Measurements from ENCODE around the gene MCM3AP.
"Not testable (repeated sequence)": the region's sequence is repeated elsewhere in the genome, so short reads cannot be mapped to it uniquely, and the experiment has no call there.

The MCM3AP gene

DNA sequence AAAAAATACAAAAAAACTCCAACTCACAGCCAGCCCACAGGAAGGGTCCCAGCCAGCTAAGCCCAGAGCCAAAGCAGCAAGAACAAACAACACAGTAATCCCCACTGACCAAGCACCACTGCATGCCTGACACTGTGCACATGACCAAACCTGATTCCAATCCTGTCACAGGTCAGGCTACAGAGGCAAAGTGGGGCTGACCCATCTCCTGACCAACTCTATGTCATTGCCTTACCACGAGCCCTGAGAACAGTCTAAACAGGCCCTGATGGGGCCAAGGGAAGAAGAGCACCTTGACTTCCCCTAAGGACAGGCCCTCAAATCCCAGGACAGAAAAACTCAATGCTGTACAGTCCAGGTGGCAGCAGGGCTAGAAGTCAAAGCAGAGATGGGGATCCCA lies 59.3 kb downstream of the MCM3AP start:
- DNase-seq (ENCODE audit: low read depth), result no peak
- TF ChIP-seq, protein P1, sequence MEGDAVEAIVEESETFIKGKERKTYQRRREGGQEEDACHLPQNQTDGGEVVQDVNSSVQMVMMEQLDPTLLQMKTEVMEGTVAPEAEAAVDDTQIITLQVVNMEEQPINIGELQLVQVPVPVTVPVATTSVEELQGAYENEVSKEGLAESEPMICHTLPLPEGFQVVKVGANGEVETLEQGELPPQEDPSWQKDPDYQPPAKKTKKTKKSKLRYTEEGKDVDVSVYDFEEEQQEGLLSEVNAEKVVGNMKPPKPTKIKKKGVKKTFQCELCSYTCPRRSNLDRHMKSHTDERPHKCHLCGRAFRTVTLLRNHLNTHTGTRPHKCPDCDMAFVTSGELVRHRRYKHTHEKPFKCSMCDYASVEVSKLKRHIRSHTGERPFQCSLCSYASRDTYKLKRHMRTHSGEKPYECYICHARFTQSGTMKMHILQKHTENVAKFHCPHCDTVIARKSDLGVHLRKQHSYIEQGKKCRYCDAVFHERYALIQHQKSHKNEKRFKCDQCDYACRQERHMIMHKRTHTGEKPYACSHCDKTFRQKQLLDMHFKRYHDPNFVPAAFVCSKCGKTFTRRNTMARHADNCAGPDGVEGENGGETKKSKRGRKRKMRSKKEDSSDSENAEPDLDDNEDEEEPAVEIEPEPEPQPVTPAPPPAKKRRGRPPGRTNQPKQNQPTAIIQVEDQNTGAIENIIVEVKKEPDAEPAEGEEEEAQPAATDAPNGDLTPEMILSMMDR (IDR thresholded peaks at IDR 0.05; ENCODE audit: insufficient read depth, low read depth, low read length, missing control alignments), result no peak
- H3K4me3 ChIP-seq (ENCODE audit: low read length), result peak overlapping the region; percentile 74

- H3K4me3 ChIP-seq (ENCODE audit: low read length); DNase-seq (ENCODE audit: low read depth): not testable (repeated sequence)
Observed at GRCh38 chr21:46223661-46224060, 61.8 kb downstream of the MCM3AP start.

DNA sequence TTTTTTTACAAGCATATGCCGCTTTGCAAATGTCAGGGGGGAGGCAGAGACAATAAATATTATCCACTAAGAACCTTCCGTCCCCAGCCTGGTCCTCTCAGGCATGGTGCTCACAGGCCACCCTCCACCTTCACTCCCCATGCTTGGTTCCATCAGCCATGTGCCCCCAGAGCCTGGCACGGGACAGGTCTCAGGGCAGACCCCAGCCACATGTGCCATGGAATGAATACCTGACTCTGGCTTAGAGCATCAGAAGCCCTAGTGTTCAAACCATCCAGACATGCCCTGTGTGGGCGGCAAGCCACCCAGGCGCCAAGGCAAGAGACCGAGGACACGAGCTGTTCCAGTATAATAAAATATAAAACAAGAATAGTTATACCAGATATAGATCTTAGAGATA lies 62.2 kb downstream of the MCM3AP start:
- TF ChIP-seq, protein P1 (IDR thresholded peaks at IDR 0.05; ENCODE audit: insufficient read depth, low read depth, low read length, missing control alignments), result no peak
- H3K4me3 ChIP-seq (ENCODE audit: low read length), result no peak overlapping the region
- no peak for DNase-seq (ENCODE audit: low read depth)

DNA sequence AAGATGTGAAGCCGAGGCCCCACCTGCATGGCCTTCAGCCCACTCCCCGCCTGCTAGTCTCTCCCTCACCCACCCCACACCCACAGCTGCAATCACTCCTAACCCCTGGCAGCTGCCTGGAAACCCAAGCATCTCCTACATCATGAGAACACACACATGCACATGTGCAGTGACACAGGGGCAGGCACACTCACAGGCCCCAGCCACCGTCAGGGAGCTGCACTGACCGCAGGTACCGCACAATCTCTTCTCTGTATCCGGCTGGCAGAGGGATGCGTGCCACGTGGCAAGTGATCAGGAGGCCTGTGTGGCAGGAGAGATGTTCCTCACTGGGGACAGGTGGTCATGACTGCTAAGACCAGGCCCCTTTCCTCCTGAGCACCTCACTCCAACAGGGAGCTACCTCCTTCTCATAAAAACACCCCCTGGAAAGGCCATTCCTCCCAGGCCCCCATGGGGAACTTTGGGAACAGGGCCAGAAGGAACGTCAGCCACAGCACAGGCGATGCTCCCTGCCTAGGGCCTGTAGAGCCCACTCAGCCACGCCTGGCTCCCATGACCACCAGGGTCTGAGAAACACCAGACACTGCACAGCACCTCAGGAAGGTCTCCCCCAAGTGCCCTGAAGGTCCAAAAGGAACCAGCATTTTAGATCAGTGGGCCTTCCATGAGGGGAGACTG lies 62.8 kb downstream of the MCM3AP start:
- DNase-seq (ENCODE audit: low read depth), result no peak
- TF ChIP-seq, protein P1 (IDR thresholded peaks at IDR 0.05; ENCODE audit: insufficient read depth, low read depth, low read length, missing control alignments), result no peak
- no peak overlapping the region for H3K4me3 ChIP-seq (ENCODE audit: low read length)

- H3K4me3 ChIP-seq (ENCODE audit: low read length), result no peak overlapping the region
- no peak for DNase-seq (ENCODE audit: low read depth)
- TF ChIP-seq, protein P1 (IDR thresholded peaks at IDR 0.05; ENCODE audit: insufficient read depth, low read depth, low read length, missing control alignments), result no peak
Observed at GRCh38 chr21:46221664-46222435, 63.6 kb downstream of the MCM3AP start.

GRCh38 chr21:46220847-46221246 lies 64.6 kb downstream of the MCM3AP start:
- no peak for DNase-seq (ENCODE audit: low read depth)
- no peak overlapping the region for H3K4me3 ChIP-seq (ENCODE audit: low read length)
- TF ChIP-seq, protein P1 (IDR thresholded peaks at IDR 0.05; ENCODE audit: insufficient read depth, low read depth, low read length, missing control alignments), result no peak

DNA sequence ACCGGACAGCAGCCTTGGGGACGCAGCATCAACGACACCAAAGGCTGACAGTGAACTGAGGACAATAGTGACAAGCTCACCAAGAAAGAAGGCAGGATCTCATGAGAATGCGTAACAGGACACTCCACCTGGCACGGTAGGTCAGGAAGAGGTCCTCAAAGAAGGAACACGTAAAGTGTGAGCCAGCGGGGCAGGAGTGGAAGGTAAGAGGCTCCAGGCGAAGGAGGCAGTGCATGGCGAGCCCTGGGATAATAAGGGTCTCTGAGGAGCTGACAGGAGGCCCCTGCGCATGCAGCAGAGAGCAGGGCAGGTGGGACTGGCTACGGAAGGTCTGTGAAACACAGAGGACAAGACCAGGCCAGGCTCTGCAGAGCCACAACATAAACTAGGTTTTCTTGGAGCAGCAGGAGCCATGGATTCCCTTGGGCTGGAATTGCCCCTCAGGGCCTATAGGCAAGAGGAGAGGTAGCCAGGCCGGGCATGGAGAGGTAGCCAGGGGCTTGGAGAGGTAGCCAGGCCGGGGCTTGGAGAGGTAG lies 65.1 kb downstream of the MCM3AP start:
- TF ChIP-seq, protein P1 (IDR thresholded peaks at IDR 0.05; ENCODE audit: insufficient read depth, low read depth, low read length, missing control alignments), result no peak
- DNase-seq (ENCODE audit: low read depth), result no peak
- H3K4me3 ChIP-seq (ENCODE audit: low read length), result no peak overlapping the region
